NT2/D1 (cell line): Measurements from ENCODE around the gene EDIL3.
"Not testable (repeated sequence)": the region's sequence is repeated elsewhere in the genome, so short reads cannot be mapped to it uniquely, and the experiment has no call there.

ENCODE experiments used
- DNase-seq: peaks from one replicate; pipeline ENCODE4 v3.0.0-alpha.2; 2011; ENCODE audit warnings: low read depth, low spot score
- H3K27me3 ChIP-seq: 2 replicates; pipeline ENCODE4 v1.6.0; 2011; ENCODE audit warnings: mild to moderate bottlenecking; ENCODE audit not compliant: insufficient read length, insufficient read depth
- H3K36me3 ChIP-seq: 2 replicates; pipeline ENCODE4 v1.6.1; 2011; ENCODE audit warnings: mild to moderate bottlenecking, low read length, mixed read lengths; ENCODE audit not compliant: insufficient read depth, insufficient read length
- H3K4me1 ChIP-seq: 2 replicates; pipeline ENCODE4 v1.5.1; 2011; ENCODE audit not compliant: insufficient read depth, insufficient read length
- H3K4me3 ChIP-seq: 2 replicates; pipeline ENCODE4 v1.5.1; 2011; ENCODE audit warnings: low read depth; ENCODE audit not compliant: insufficient read length
- H3K9ac ChIP-seq: 2 replicates; pipeline ENCODE4 v1.6.0; 2011; ENCODE audit warnings: low read depth; ENCODE audit not compliant: insufficient read length
- H3K9me3 ChIP-seq: 2 replicates; pipeline ENCODE4 v1.5.1; 2011; ENCODE audit warnings: mild to moderate bottlenecking, low read length; ENCODE audit not compliant: insufficient read depth
- SUZ12 ChIP-seq: IDR thresholded peaks from 2 replicates; pipeline ENCODE4 v1.6.1; 2011; ENCODE audit not compliant: insufficient read length, insufficient read depth; ENCODE audit errors: extremely low read depth
- YY1 ChIP-seq: IDR thresholded peaks from 2 replicates; pipeline ENCODE4 v1.6.1; 2011; ENCODE audit not compliant: insufficient read length, insufficient read depth
- ZNF274 ChIP-seq: IDR thresholded peaks from 2 replicates; pipeline ENCODE4 v1.6.1; 2011; ENCODE audit warnings: mild to moderate bottlenecking, low read depth, low read length

The EDIL3 gene

GRCh38 chr5:84184857-84185256 lies 199.8 kb downstream of the EDIL3 start:
- H3K9me3 ChIP-seq, result no peaks in the 10 kb centered on the region

GRCh38 chr5:84181093-84181492 lies 203.6 kb downstream of the EDIL3 start:
- Histone ChIP-seq H3K9ac (no peak overlapping the region), H3K27me3 (no peaks in the 10 kb centered on the region), H3K36me3 (no peaks in the 10 kb centered on the region), H3K9me3 (no peaks in the 10 kb centered on the region), H3K4me3 (no peak overlapping the region), H3K4me1 (no peaks in the 10 kb centered on the region)
- no peak for DNase-seq
- TF ChIP-seq YY1, result no peak
- TF ChIP-seq ZNF274, result no peak
- TF ChIP-seq SUZ12, result no peak

More at GRCh38 chr5:84184857-84185256, 199.8 kb downstream of the EDIL3 start:
- Histone ChIP-seq H3K27me3 (no peaks in the 10 kb centered on the region), H3K4me1 (no peaks in the 10 kb centered on the region), H3K36me3 (no peaks in the 10 kb centered on the region), H3K4me3 (no peak overlapping the region), H3K9ac (no peak overlapping the region)
- DNase-seq, result no peak
- TF ChIP-seq ZNF274 (no peak), SUZ12 (no peak), YY1 (no peak)

- Histone ChIP-seq H3K9ac (no peak overlapping the region), H3K36me3 (no peaks in the 10 kb centered on the region), H3K4me1 (no peaks in the 10 kb centered on the region), H3K4me3 (no peak overlapping the region), H3K9me3 (no peaks in the 10 kb centered on the region), H3K27me3 (no peaks in the 10 kb centered on the region)
- no peak for DNase-seq
- TF ChIP-seq SUZ12, result no peak
- no peak for TF ChIP-seq ZNF274
- no peak for TF ChIP-seq YY1
Measured at GRCh38 chr5:84168841-84169240, 215.8 kb downstream of the EDIL3 start.

GRCh38 chr5:84163671-84164070 lies 221.0 kb downstream of the EDIL3 start:
- H3K9ac ChIP-seq, result no peak overlapping the region
- no peak for DNase-seq
- no peaks in the 10 kb centered on the region for H3K4me1 ChIP-seq
- H3K36me3 ChIP-seq, result no peaks in the 10 kb centered on the region
- no peaks in the 10 kb centered on the region for H3K27me3 ChIP-seq
- H3K4me3 ChIP-seq, result no peak overlapping the region
- no peaks in the 10 kb centered on the region for H3K9me3 ChIP-seq
- TF ChIP-seq YY1 (no peak), SUZ12 (no peak), ZNF274 (no peak)

GRCh38 chr5:84162695-84163094 lies 222.0 kb downstream of the EDIL3 start:
- no peak for TF ChIP-seq ZNF274
- TF ChIP-seq YY1, result no peak
- TF ChIP-seq SUZ12, result no peak
- no peak for DNase-seq
- no peaks in the 10 kb centered on the region for H3K36me3 ChIP-seq
- H3K4me3 ChIP-seq, result no peak overlapping the region
- H3K4me1 ChIP-seq, result no peaks in the 10 kb centered on the region
- no peak overlapping the region for H3K9ac ChIP-seq
- H3K27me3 ChIP-seq, result no peaks in the 10 kb centered on the region
- no peaks in the 10 kb centered on the region for H3K9me3 ChIP-seq

GRCh38 chr5:84160650-84161049 lies 224.0 kb downstream of the EDIL3 start:
- H3K27me3 ChIP-seq, DNase-seq, H3K4me3 ChIP-seq, H3K4me1 ChIP-seq, H3K9ac ChIP-seq, H3K36me3 ChIP-seq, H3K9me3 ChIP-seq: not testable (repeated sequence)

GRCh38 chr5:84149094-84149493 lies 235.6 kb downstream of the EDIL3 start:
- Histone ChIP-seq H3K4me1 (no peaks in the 10 kb centered on the region), H3K36me3 (no peaks in the 10 kb centered on the region), H3K9ac (no peak overlapping the region), H3K9me3 (no peaks in the 10 kb centered on the region), H3K27me3 (no peaks in the 10 kb centered on the region), H3K4me3 (no peak overlapping the region)
- DNase-seq, result no peak
- no peak for TF ChIP-seq ZNF274
- no peak for TF ChIP-seq YY1
- TF ChIP-seq SUZ12, result no peak

- H3K4me3 ChIP-seq, result no peak overlapping the region
- no peaks in the 10 kb centered on the region for H3K9me3 ChIP-seq
- H3K9ac ChIP-seq, result no peak overlapping the region
- no peak for DNase-seq
- H3K36me3 ChIP-seq, result no peaks in the 10 kb centered on the region
- no peaks in the 10 kb centered on the region for H3K4me1 ChIP-seq
- TF ChIP-seq YY1 (no peak), ZNF274 (no peak), SUZ12 (no peak)
- H3K27me3 ChIP-seq, result no peaks in the 10 kb centered on the region
Measured at GRCh38 chr5:84148651-84149050, 236.0 kb downstream of the EDIL3 start.
